ENCODE results near the gene NPTX1.

Gene NPTX1

GRCh38 chr17:80503031-80503430 lies 26.6 kb upstream of the NPTX1 start:
- no peak for DNase-seq

GRCh38 chr17:80502578-80502877 lies 26.1 kb upstream of the NPTX1 start:
- DNase-seq: no peak

DNA sequence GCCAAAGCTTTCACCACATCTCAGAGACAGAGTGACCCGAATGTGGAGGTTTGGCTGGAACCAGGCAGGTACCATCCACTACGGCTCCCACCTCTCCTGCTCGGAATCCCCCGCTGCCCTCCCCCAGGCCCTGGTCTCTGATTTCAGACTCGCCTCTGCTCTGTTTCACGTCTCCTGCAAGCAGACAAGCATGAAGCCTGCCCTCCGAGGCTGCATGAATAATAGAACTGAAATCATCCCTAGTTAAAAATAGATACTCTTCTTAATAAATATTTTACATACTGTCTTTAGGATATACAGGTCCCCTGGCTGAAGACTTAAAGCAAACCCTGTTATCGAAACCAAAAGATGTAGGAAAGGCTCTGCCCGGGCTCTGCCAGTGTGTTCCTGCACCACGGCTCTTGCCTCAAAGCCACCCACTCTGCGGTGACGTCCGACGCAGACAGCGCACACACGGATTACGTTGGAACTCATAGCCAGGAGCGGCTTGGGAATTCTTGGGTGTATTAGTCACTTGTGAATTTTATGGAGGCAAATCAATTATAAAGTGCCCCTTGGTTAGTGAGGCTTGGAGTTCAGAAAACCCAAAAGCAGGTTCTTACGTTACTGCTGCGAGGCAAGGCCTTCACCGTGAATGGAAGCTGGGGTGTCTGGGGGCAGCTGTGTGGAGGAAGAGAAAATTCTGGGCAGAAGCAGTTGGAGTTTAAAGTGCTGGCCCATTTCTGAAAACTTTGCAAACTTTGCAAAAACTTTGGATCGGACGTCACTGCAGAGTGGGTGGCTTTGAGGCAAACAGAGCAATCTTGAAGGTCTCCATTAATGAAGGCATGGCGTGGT lies 25.6 kb upstream of the NPTX1 start:
- DNase-seq: no peak

DNA sequence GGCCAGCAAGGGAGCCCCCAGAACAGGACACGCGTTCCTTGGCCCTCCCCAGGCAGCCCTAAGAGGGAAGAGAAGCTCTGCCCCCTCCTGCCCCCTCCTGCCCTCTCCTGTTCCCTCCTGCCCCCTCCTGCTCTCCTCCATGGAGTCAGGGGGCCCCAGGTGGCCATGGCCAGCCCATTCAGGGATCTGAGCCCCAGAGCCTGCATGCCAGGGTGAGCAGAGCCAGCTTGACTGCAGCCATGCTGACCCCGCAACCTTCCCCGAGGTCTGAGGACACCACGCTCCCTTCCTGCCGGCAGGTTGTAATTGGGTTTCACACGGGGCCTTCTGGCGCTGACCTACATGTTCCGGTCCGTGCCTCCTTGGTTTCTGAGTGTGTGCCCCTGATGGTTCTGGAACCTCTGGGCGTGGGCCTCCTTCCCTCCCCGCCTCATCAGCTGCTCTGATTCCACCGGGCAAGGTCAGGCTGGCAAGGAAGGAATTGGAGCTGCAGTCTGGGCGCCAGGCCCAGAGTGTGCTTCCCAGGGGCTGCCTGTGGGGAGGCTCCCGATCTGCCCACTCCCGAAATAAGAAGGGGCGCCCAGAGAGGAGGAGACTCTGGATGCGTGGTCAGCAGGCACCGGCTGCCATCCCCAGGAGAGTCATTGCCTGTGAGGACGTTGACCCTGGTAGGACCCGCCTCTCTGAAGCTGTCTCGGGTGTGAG lies 23.7 kb upstream of the NPTX1 start:
- no peak for DNase-seq

- no peak for DNase-seq
Observed at GRCh38 chr17:80499560-80499959, 23.2 kb upstream of the NPTX1 start.

DNA sequence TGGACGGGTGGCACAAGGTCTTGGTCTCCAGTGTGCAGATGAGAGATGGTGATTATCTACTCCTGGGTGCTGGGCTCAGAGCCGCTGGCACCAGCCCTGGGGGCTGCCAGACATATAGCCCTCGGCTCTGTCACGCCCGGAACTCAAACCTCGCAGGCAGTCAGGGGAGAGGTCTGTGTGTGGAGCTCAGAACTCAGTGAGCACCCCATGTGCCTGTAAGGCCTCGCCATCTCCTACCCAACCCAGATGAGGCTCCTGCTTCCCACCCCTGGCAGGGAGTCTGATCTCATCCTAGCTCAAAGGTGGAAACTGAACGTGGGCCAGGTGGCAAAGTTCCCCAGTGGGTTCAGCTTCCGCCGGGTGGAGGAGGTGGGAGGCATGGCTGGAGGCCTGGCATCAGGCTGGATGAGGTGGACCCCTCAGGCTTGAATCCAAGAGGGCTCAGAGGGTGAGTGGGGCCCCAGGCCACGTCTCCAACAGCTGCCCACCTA lies 22.6 kb upstream of the NPTX1 start:
- no peak for DNase-seq

GRCh38 chr17:80498242-80498919 lies 22.0 kb upstream of the NPTX1 start:
- DNase-seq: no peak

DNA sequence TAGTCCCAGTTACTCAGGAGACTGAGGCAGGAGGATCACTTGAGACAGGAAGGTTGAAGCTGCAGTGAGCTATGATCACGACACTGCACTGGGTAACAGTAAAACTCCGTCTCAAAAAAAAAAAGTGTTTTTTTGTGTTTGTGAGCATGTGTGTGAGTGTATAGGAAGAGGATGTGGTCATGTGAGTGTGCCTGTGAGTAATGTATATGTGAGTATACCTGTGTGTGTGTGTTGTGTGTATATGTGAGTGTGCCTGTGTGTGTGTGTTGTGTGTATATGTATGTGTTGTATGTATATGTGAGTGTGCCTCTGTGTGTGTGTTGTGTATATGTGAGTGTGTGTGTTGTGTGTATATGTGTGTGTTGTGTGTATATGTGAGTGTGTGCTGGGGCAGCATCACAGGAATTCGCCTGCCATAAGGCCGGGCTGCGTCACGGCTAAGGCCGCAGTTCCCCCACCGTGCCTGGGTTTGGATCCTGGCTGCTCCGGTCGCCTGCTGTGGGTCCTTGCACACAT lies 21.4 kb upstream of the NPTX1 start:
- no peak for DNase-seq

- DNase-seq: no peak
Observed at GRCh38 chr17:80494547-80494946, 18.1 kb upstream of the NPTX1 start.

DNA sequence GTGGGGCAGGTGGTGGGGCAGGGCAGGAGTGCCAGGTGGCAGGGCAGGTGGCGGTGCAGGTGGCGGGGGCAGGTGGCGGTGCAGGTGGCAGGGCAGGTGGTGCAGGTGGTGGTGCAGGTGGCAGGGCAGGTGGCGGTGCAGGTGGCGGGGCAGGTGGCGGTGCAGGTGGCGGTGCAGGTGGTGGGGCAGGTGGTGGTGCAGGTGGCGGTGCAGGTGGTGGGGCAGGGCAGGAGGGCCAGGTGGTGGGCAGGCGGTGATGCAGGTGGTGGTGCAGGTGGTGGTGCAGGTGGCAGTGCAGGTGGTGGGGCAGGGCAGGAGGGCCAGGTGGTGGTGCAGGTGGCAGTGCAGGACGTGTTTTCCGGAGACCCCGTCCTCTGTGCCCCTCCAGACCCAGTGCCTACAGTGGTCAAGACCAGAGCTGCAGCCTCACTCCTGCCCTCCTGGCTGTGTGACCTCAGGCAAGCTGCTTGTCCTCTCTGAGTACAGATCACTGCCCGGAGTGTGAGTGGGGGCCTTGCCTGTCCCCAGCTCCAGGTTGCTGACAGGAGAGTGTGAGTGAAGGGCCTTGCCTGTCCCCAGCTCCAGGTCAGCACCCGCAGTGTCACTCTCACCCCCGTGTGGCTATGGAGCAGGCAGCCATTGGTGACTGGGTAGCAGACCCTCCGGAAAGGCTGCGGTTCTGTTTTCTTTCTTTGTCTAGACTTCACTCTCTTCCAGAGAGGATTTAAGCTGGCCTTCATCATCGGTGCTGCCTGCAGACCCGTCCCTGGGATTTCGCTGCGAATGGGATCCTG lies 16.1 kb upstream of the NPTX1 start:
- DNase-seq: no peak

- no peak for DNase-seq
Observed at GRCh38 chr17:80491478-80492342, 15.3 kb upstream of the NPTX1 start.

DNA sequence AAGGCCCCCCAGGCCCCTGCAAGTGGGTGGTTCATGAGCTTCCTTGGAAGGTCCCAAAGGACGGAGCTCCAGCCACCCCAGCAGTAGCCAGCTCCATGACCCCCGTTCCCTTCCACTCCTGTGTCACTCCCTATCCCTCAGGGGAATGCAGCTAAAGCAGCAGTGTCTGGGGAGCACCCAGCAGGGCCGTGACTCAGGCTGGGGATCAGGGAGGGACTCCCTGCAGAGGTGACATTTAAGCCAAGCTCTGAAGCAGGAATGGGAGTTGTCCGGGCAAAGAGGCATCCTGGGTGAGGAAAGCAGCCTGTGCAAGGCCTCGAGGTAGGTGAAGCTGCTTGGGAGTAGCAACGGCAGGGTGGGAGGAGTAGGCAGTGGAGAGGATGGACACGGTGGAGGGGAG lies 11.1 kb upstream of the NPTX1 start:
- DNase-seq: no peak

DNA sequence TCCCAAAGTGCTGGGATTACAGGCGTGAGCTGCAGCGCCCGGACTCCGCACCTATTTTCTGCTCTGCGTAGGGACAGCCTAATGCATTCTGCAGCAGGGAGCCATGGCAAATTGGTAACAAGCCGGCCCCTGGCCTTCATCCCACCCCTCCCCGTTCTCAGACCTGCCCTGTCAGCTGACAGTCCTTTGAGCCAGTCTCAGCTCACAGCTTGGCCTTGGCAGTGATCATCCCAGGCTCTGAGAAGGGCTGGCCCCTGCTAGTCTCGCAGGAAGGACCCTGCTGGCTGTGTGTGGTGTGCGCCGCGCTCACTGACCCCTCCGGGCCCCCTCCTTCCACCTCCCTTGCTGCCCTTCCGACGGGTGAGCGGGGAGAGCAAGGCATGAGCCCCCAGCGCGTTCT lies 10.3 kb upstream of the NPTX1 start:
- DNase-seq: no peak

DNA sequence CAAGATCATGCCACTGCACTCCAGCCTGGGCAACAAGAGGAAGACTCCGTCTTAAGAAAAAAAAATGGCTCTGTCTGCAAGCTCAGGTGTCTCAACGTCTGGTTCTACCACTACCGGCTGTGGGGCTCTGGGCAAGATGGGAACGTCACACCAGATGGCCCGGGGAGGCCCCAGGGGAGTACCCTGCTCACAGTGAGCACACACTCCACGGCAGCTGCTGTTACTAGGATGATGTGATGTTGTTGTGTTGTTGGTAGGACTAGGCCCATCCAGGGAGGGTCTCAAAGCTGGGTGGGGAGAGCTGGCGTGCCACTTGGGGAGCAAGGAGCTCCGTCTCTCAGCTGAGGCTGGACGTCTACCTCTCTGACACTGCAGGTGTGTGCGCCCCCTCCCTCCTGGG lies 9.4 kb upstream of the NPTX1 start:
- peak; percentile 82 for DNase-seq

GRCh38 chr17:80482555-80483308 lies 6.3 kb upstream of the NPTX1 start:
- no peak for DNase-seq

DNA sequence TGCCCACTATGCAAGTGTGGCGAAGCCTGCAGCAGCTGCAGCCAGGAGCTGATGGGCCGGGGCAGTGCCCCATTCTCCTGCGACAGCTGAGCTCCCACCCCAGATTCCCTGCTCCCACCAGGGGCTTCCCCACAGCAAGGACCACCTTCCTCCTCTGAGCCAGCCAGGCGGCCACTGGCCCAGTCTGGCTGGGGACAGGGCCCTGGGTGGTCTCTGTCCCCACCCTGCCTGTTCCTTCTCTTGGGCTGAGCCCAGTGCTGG lies 5.6 kb upstream of the NPTX1 start:
- DNase-seq: no peak

DNA sequence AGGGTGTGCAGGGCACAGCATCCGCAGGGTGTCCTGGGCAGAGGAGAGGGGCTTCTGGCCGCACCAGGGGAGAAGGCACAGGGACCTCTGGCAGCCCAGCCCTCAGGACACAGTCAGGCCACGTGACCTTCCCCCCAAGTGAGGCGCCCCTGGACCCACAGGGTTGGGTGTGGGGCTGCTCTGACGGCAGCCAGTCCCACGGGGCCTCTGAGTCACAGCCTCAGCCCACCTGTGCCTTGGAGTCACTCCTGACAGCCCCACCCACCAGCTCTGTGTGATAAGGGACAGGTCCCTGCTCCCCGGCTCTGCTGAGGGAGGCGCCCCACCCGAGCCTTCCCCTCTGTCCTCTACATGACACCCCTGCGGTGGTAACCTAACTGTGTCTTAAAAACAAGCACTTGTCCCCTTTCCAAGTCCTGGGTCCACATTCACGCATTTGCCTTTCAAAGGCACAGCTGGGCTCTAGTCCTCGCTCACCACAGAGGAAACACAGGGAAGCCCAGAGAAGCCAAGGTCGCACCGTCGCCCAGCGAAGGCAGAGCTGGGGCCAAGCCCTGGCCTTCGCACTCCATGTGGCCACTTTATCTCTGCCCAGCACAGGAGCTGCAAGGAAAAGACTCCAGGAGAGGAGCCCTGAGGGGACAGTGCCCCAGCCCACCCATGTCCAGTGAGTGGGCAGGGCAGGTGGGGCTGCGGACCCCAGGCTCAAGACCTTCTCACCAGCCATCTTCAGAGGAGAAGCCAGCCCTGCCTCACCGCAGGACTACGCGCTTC lies 5.1 kb upstream of the NPTX1 start:
- DNase-seq: no peak

DNA sequence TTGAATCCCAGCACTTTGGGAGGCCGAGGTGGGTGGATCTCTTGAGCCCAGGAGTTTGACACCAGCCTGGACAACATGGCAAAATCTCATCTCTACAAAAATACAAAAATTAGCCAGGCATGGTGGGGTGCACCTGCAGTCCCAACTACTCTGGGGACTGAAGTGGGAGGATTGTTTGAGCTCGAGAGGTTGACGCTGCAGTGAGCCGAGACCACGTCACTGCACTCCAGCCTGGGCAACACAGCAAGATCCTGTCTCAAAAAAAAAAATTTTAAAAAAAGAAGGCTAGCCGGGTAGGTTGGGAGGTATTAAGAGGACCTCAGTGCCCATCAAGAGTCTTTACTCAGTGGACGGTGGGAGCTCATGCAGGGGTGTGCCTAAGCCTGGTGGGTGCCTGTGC lies 3.8 kb upstream of the NPTX1 start:
- no peak for DNase-seq

DNA sequence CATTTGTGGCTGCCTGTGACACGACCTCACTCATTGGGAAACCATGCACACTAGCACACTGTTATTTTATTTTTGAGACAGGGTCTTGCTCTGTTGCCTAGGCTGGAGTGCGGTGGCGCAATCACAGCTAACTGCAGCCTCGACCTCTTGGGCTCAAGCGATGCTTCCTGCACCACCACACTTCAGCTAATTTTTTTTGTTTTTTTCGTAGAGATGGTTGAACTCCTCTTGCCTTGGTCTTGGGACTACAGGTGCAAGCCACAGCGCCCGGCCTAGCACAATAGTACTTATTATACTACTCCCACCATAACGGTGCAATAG lies 2.8 kb upstream of the NPTX1 start:
- DNase-seq: no peak

DNA sequence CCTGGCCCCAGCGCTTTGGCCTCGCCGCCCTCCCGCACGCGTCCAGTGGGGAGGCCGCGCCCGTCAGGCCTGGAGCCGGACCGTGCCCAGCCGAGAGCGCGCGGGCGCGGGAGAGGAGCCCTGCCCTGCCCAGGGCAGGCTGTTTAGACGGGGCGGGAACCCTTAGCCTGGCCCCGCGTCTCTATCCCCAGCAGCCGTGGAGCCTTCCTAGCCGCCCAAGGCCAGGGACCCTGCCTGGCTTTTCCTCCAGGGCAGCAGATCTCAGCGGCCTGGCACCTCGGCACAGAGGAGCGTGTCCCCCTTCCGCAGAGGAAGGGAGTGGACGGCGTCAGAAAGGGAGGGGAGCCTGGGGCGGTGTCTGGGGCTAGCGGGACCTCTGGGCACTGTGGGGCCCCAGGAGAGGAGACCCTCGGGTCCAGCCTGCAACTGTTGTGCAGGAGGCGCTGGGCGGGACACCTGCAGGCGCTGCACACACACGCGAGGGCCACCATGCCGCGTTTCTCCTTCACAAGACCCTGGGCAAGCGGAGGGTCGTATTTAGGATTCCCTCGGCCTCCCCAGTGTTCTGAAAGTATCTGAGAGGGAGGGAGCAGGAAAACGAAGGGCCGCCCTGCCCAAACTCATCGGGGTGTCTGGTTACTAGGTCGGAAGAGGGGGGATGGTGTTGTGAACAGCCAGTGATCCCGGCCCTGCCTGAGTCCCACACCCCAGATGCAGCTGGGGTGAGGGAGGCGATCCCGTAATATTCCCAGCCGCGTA lies 2.3 kb upstream of the NPTX1 start:
- no peak for DNase-seq

Data from NCI-H69 (cell line).